HG03565 (cell line): Measurements from ENCODE around the gene CTCF.

Experiments
- ATAC-seq: cut with Tn5 transposase; IDR thresholded peaks from one replicate; pipeline ENCODE4 v1.9.1; 2021; ENCODE audit warnings: mild to moderate bottlenecking, moderate library complexity; ENCODE audit not compliant: unreplicated experiment

CTCF gene

DNA sequence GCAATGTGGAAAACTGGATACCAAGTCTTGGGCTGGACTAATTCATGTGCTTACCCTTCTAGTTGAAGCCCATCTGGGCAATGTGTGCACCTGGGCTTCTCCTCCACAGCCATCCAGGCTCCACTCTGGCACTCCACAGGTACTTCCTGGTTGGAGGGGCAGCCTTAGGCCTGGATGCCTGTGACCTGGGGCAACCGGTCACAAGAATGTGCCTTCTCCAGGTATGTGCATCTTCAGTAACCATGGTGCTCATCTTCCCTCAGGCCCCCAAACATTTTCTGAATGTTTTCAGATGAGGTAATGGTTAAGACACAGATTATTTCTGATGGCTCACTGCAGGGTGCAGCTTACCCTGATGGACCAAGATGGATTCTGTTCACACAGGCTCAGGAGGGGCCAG, 115.4 kb downstream of the CTCF start:
- no peak for ATAC-seq

- ATAC-seq: no peak
Observed at GRCh38 chr16:67678354-67679023, 116.2 kb downstream of the CTCF start.

DNA sequence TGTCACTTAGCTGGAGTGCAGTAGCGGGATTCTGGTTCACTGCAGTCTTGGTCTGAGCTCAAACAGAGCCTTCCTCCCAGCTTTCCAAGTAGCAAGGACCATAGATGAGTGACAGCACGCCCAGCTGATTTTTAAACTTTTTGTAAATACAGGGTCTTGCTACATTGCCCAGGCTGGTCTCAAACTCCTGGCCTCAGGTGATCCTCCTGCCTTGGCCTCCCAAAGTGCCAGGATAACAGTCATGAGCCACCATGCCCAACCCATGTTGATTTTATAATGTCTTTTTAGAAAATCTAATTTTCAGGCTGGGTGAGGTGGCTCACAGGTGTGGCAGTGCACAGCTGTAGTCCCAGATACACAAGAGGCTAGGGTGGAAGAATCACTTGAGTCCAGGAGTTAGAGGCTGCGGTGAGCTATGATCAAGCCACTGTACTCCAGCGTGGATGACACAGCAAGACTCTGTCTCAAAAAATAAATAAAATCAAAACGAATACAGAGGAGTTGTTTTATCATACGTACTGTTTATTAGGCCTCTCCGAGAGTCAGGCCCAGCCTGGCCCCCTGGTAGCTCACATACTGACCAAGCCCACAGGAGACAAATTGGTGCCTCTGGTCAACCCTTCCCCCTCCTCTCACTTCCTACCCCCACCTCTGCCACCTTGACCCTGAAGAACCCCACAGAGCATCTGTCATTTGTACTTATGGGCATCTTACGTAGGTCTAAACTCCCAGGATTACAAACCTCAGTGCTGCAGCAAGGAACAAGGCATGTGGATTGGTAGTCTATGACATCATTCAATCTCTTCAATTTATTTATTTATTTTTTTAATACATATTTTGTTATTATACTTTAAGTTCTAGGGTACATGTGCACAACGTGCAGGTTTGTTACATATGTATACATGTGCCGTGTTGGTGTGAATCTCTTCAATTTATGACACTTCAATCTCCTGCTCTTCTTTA, 117.9 kb downstream of the CTCF start:
- ATAC-seq: no peak

DNA sequence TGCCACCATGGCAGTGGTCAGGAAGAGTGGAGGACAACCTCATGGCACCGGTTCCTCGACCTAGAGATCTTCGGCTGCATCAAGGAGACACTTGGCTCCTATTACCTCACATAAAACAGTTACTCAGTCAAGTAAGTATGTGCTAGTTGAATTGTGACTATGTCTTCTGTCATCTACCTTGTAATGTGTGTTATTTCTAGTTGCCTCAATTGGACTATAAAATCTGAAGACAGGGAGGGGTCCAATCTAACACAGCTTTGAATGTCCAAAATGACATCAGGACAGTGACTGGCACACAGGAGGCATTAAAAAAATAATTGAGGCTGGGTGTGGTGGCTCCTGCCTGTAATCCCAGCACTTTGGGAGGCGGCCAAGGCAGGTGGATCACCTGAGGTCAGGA, 121.4 kb downstream of the CTCF start:
- ATAC-seq: no peak

- no peak for ATAC-seq
Observed at GRCh38 chr16:67685388-67686112, 123.2 kb downstream of the CTCF start.
